Fibroblast of skin of back (primary cell): ENCODE results near the gene ZFR.
A peak's percentile ranks its signal among the peaks of the same experiment; 100 is the strongest.
"Not testable (repeated sequence)": the region's sequence is repeated elsewhere in the genome, so short reads cannot be mapped to it uniquely, and the experiment has no call there.

ENCODE experiments used
- DNase-seq: peaks from one replicate; pipeline ENCODE4 v3.0.0-alpha.2; 2013

Gene ZFR

DNA sequence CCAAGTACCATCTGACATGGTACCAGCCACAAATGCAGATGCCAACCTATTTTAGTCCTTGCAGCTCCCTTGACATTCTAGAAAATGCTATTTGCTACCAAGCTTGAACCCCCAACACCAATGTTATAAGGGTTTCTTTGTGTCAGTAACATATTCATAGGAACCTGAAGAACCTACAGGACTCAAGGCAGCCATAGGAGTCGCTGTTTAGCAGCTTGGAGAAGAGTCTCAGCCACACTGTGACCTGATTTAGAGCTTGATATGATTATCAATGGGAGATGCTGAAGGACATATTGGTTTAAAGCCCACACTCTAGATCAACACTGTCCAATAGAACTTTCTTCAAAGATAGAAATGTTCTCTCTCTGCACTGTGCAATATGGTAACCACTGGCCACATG, 6.4 kb upstream of the ZFR start:
- DNase-seq = no peak

GRCh38 chr5:32449262-32449661, 4.7 kb upstream of the ZFR start:
- DNase-seq = peak; percentile 21

GRCh38 chr5:32446630-32447029, 2.1 kb upstream of the ZFR start:
- DNase-seq = no peak

DNA sequence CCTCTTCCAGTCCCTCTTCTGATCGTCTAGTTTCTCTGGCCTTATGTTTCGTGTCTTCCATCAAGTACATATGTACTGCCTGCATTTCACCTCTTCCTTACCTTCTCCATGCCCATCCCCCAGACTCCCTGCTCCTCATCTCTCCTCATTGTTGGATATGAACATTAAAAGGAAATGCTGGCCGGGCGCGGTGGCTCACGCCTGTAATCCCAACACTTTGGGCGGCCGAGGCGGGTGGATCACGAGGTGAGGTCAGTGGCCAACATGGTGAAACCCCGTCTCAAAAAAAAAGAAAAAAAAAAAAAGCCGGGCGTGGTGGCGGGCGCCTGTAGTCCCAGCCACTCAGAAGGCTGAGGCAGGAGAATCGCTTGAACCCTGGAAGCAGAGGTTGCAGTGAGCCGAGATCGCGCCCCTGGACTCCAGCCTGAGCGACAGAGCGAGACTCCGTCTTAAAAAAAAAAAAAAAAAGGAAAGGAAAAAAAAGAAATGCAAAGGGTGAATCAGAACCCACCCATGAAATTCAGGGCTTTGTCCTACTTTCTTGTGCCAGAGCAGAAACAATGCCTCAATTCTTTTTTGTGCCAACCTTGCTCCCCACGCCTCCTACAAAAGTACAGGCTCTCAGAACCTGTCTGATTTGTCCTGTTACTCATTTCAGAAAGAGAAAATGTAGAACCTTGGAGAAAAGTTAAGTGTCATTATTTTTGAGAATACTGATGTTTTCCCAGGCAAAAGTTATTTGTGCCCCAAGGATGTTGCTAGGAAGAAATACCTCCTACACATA, 1.5 kb upstream of the ZFR start:
- DNase-seq = no peak

GRCh38 chr5:32445287-32445758, 783 bp upstream of the ZFR start:
- DNase-seq = no peak

- DNase-seq = peak; percentile 59
Observed at GRCh38 chr5:32443541-32444430, 754 bp downstream of the ZFR start.

DNA sequence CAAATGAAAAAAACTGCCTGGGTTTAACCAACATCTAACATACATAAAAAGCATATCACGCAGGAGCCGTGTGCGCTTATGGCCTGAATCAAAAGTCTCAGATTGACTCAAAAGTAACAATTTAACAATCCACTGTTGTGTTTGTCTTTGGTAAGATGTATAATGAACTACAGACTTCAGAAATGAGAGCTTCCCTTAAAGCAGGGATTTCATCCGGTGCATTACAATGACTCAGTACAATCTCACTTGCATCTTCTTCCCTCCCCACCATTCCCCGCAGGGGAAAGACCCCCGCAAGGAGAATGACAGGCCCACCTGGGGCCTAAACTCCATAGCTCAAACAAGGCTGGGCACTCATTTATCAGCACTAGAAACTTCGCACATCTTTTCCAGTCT, 1.4 kb downstream of the ZFR start:
- DNase-seq = peak; percentile 62

DNA sequence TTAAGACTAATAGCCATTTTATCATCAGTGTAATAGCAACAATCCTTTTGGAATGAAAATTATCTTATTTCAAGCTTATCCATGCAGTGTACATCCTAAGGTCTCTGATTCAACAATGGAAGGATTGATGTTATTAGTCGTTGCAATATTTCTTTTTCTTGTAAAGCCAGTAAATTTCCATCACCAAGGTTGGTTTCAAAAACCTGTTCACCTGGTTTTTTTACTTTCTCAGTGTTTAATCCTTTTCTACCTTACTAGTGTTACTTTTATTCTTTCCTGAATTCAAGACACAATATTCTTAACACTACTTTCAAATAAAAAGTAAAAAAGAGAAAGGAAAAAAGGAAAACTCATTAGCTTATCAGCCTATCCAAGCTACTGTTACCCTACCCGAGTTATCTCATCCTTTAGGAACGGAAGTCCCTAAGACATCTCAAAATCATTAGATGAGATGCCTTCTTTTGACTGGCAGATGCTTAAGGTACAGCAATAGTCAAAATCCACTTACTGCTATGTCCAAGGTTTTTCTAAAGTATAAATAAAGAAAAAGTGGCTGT, 5.4 kb downstream of the ZFR start:
- DNase-seq = no peak

DNA sequence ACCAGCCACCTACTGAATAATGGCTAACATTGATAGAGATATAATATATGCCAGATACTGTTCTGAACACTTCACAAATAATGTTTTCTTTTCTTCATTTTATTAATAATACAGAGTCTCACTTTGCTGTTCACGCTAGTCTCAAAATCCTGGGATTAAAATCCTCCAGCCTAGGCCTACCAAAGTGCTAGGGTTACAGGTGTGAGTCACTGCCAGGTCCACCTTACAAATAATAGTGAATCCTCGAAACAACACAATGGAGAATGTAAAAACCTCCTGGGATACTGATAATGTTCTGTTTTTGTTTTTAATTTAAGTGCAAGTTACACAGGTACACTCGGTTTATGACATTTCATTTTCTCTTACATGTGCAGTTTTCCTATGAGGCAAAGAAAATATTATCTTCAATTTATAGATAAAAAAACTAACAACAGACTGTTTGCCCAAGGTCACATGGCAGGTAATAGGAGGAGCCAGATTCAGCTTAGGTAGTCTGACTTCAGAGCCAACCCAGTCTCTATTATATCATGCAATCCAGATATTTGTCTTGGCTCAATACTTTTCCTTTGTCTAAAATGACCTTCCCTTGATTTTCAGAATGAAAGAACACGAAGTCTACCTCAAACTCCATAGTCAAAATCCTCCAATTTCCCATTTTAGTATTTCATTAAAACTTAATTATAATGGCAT, 7.8 kb downstream of the ZFR start:
- no peak for DNase-seq

DNA sequence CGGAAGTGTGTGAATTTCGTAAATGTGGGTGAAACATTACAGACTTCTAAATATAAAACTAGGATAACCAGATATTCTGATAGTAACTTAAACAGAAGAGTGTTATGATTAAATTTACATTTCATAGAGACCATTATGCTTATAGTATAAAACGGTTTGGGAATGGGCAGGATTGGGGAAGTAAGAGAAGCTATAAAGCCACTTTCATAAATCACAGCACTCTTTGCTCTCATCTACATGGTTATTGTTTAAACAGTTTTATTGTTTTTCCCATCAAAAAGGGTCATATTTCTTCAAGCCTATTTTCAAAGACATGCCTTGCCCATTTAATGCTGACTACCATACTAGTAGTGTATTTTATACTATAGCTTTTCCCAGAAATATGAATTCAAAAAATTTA, 9.2 kb downstream of the ZFR start:
- no peak for DNase-seq

GRCh38 chr5:32434221-32434620, 10.3 kb downstream of the ZFR start:
- DNase-seq = no peak

- no peak for DNase-seq
Observed at GRCh38 chr5:32432633-32433032, 11.9 kb downstream of the ZFR start.

DNA sequence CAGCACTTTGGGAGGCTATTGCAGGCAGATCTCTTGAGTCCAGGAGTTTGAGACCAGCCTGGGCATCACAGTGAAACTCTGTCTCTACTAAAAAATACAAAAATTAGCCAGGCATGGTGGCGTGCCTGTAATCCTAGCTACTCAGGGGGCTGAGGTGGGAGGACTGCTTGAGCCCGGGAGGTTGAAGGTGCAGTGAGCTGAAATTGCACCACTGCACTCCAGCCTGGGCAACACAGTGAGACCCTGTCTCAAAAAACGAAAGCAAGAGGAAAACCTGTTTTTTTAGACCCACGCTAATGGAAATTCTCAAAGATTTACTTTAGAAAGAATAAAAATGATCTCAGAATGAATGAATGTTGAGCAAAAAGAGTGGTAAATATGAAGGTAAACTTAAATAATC, 13.7 kb downstream of the ZFR start:
- not testable (repeated sequence) for DNase-seq

GRCh38 chr5:32428426-32428825, 16.1 kb downstream of the ZFR start:
- DNase-seq = no peak

- no peak for DNase-seq
Observed at GRCh38 chr5:32426440-32427151, 17.9 kb downstream of the ZFR start.

DNA sequence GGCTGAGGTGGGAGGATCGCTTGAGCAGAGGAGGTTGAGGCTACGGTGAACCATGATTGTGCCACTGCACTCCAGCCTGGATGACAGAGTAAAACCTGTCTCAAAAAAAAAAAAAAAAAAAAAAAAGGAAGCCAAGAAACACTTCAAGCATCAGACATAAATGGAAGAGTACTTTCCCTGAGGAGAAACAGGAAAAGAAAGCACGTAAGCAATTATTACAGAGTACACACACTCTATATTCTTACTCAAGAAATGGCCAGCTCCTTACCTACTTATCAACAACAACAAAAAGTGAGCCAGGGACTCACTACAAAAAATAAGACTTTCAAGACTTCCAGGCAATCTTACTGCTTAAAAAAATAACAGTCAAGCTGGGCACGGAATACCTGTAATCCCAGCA, 21.8 kb downstream of the ZFR start:
- DNase-seq = no peak

DNA sequence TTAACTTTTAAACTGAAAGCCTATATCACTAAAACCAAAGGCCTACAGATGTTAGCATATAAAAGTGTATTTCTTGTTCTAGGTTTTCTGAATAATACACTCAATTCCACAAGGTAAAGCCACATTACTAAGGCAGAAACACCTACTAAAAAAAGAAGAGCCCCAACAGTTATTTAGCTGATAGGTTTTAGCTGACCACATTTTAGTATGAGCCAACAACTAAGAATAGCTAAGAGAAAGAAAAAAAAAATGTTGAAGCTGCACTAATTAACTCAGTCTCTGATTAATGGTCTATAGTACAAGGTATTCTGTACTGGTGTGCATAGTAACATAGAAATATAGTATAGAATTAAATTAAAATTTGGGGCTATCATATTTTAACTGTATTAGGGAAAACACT, 23.5 kb downstream of the ZFR start:
- no peak for DNase-seq

DNA sequence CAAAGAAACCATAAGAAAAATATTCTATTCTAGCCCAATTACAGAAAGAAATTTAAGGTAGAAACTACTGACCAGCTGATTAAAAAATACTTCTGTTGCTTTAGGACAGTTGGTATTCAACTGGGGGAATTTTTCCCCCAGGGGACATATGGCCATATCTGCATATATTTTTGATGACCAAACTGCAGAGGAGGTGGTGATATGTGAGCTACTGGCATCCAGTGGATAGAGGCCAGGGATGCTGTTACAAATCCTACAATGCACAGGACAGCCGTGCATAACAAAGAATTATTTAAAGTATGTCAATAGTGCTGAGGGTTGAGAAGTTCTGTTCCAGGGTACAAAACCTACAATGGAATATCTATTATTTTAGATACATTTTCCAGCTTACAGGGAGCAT, 24.0 kb downstream of the ZFR start:
- peak; percentile 86 for DNase-seq

- no peak for DNase-seq
Observed at GRCh38 chr5:32419791-32420190, 24.7 kb downstream of the ZFR start.

- DNase-seq = no peak
Observed at GRCh38 chr5:32413466-32414263, 30.9 kb downstream of the ZFR start.

DNA sequence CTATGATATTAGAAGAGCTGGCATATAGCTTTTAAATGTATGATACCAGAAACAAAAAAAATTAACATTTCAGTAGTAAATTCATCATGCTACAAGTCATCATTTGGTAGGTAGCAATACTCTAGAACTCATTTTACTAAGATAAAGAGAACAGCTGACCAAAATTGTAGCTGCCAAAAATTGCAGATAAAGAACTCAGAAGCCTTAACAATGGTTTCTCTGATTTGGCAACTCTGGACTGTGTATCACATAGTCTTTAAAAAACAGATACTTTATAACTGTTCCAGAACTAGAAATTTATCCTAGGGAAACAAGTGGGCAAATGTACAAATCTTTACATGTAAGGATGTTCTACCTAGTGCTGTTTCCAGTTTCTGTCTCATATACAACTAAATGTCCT, 33.9 kb downstream of the ZFR start:
- no peak for DNase-seq
